HG03571 (cell line): Measurements from ENCODE around the gene SEPTIN2.
"Not testable (repeated sequence)": the region's sequence is repeated elsewhere in the genome, so short reads cannot be mapped to it uniquely, and the experiment has no call there.

Experiments used
- ATAC-seq: cut with Tn5 transposase; IDR thresholded peaks from one replicate; pipeline ENCODE4 v1.9.1; 2021; ENCODE audit not compliant: unreplicated experiment

Gene SEPTIN2

GRCh38 chr2:241379481-241380480, 64.1 kb downstream of the SEPTIN2 start:
- no peak for ATAC-seq

- no peak for ATAC-seq
These were observed 66.1 kb downstream of the SEPTIN2 start for GRCh38 chr2:241381872-241382271.

- not testable (repeated sequence) for ATAC-seq
These were observed 69.7 kb downstream of the SEPTIN2 start for GRCh38 chr2:241385450-241385849.

GRCh38 chr2:241386519-241386918, 70.8 kb downstream of the SEPTIN2 start:
- ATAC-seq = no peak

- ATAC-seq = no peak
These were observed 74.0 kb downstream of the SEPTIN2 start for GRCh38 chr2:241389697-241390096.

GRCh38 chr2:241390301-241391206, 74.8 kb downstream of the SEPTIN2 start:
- no peak for ATAC-seq

- ATAC-seq = no peak
These were observed 76.4 kb downstream of the SEPTIN2 start for GRCh38 chr2:241391892-241392665.

GRCh38 chr2:241392753-241393152, 77.0 kb downstream of the SEPTIN2 start:
- not testable (repeated sequence) for ATAC-seq

- no peak for ATAC-seq
These were observed 77.9 kb downstream of the SEPTIN2 start for GRCh38 chr2:241393524-241394196.

GRCh38 chr2:241396809-241397208, 81.1 kb downstream of the SEPTIN2 start:
- not testable (repeated sequence) for ATAC-seq

- no peak for ATAC-seq
These were observed 84.5 kb downstream of the SEPTIN2 start for GRCh38 chr2:241399941-241400922.
